AG09319 (cell line): ENCODE results near the gene GATAD2A.

ENCODE experiments used
- DNase-seq: peaks from one replicate; pipeline ENCODE4 v3.0.0-alpha.2; 2010; ENCODE audit warnings: low read depth; ENCODE audit errors: extremely low read depth
- TF ChIP-seq, protein P1 (sequence below): IDR thresholded peaks from 2 replicates; pipeline ENCODE4 v1.5.1; 2011; ENCODE audit warnings: low read depth, mild to moderate bottlenecking, inconsistent platforms, low read length, moderate library complexity

The GATAD2A gene

DNA sequence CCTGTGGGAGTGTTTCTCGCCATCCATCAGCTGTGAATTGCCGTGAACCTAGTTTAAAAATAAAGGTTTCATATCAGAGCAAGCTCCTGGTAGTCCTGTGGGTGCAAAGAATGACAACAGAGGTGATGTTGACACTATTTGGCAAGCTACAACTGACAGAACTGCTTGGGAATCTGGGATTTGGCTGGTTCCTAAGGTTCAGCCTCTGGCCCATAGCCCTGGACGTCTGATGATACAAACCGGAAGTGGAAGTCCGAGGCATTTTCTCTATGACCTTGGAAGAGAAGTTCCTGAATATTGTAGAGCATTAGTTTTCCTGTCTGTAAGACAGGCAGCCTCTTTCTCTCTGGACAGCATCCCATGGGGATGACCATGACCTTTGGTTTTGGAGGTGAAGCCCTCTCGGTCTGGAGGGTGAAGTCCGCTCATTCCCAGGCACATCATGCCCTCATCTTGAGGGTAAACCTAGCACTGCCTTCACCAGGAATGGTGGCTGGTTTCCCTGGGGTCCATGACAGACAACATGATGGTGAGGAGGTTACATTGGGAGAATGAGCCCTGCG, 29.1 kb downstream of the GATAD2A start:
- TF ChIP-seq, protein P1, sequence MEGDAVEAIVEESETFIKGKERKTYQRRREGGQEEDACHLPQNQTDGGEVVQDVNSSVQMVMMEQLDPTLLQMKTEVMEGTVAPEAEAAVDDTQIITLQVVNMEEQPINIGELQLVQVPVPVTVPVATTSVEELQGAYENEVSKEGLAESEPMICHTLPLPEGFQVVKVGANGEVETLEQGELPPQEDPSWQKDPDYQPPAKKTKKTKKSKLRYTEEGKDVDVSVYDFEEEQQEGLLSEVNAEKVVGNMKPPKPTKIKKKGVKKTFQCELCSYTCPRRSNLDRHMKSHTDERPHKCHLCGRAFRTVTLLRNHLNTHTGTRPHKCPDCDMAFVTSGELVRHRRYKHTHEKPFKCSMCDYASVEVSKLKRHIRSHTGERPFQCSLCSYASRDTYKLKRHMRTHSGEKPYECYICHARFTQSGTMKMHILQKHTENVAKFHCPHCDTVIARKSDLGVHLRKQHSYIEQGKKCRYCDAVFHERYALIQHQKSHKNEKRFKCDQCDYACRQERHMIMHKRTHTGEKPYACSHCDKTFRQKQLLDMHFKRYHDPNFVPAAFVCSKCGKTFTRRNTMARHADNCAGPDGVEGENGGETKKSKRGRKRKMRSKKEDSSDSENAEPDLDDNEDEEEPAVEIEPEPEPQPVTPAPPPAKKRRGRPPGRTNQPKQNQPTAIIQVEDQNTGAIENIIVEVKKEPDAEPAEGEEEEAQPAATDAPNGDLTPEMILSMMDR, result no peak
- DNase-seq, result no peak

GRCh38 chr19:19436137-19436691, 30.7 kb downstream of the GATAD2A start:
- TF ChIP-seq, protein P1, result no peak
- no peak for DNase-seq

DNA sequence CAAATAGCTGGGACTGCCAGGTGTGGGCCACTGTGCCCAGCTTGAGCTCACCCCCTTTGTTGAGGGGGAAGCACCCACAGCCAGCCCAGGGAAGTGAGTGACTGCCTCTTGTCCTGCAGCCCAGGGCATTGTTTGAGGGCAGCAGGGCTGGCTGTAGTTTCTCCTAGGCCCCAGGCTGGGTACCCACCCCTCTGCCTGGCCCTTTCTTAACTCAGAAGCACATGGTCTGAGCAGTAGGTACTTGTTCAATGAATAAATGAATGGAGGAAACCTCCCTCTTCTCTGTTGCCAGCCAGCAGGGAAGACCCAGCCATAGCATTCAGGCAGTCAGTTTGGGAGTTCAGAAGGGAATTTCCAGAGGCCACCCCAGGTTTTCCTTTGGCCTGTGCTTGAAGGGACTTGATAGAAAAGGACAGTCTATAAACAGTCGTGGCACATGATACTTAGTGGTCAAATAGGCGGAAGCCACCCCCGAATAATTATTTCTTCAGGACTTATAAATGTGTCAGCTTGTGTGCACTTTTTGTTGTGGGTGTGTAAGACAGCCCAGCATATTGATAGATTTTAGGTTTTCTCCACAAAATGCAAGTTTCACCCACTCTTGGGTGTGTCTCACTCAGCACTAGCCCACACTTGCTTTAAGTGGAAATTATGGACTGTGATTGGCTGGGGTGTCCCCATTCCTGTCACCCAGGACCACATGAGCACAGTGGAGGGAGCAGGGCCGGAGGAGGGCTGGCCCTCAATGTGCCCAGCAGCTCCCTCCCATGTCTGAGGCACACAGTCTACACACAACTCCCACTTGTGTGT, 33.1 kb downstream of the GATAD2A start:
- TF ChIP-seq, protein P1, result no peak
- DNase-seq, result no peak

GRCh38 chr19:19439176-19439482, 33.7 kb downstream of the GATAD2A start:
- TF ChIP-seq, protein P1, result no peak
- no peak for DNase-seq

DNA sequence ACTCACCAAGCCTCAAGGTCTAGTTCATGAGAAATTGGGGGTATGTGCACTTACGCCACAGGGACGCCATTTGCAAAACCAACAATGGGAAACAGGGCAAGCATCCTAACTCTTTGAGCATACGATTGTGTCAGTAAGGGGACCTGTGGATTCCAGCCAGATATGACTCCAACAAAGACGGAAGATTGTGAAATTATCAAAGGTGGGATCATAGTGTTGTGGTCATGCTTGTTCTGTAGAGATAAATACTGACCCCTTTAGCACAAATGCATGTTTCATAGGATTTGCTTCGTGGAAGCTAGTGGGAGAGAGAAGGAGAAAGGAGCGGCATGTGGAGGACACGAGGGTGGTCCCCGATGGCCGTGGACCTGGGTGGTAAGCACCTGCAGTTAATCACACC, 37.8 kb downstream of the GATAD2A start:
- no peak for DNase-seq
- TF ChIP-seq, protein P1, result no peak

DNA sequence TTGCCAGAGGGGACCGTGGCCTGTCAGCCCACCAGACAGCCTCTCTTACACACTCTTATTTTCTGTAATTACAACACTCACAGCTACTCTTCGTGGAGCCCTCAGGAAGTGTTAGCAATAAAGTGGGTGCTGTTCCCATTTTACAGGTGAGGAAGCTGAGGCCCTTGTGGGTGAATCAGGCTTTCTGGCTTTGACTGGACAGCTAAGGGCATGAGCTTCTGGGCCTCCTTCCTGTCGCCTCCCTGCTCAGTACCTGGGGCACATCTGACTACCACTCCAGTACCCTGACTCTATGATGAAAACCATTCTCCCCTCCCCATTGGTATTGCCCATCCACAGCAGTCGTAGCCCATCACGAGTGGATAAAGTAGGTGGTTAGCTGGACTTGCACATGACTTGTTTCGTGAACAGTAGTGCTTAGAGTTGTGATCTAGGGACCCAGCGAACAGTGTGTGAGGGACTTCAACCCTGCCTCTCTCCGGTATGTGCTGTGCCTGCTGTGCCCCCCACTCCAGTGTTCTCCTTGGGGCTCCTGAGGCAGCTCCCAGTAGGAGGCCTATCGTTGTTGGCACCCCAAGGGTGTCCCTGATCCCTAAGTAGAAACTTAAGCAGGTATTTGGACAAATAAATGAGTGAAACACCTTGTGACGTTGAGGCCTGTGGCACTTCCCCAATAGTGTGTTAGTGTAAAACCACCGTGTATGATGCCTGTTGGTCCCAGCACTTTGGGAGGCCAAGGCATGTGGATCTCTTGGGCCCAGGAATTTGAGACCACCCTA, 38.6 kb downstream of the GATAD2A start:
- TF ChIP-seq, protein P1, result no peak
- DNase-seq, result no peak
